Measurements from ENCODE around the gene WNT7B. TPM values are rescaled to one million over a fixed set of nuclear protein-coding genes. Genes with fewer than 3 reads are reported as not detected.

WNT7B gene
- total and polyA plus RNA-seq, 7 donors = not detected

DNA sequence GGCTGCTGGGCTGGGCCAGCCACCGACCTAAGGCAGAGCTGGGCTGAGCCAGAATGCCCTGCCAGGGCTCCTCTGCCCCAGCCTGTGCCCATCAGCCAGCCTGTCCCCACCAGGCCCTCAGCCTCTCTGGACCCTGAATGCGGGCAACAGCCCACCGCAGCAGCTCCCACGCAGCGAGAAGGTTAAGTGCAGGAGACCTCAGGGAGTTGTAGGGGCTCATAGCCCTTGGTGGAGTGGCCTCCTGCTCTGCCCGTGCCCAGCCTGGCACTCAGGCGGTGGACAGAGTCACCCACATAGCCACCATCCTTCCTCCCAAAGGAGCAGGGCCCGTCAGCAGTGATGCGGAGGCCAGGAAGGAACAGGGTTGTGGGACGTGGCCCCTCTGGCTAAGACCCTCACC, 19.1 kb downstream of the WNT7B start:
- DNase-seq = no peak
- intact Hi-C loops (cut with DNase I) = no loop called here

DNA sequence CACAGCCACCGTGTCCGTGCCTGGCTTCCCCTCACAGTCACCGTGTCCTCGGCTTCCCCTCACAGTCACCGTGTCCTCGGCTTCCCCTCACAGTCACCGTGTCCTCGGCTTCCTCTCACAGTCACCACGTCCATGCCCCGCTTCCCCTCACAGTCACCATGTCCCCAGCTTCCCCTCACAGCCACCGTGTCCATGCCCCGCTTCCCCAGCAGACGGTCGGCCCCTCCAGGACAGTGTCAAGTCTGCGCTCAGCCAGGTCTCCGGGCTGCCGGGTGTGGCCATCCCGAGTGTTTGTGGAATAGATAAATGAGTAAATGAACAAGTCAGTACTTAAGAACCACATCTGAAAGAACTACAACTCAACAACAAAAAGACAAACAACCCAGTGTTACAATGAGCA, 23.8 kb downstream of the WNT7B start:
- intact Hi-C loops (cut with DNase I) = no loop called here
- Histone ChIP-seq H3K4me1 (no peaks in the 10 kb centered on the region), H3K27me3 (peaks cover 0 to 28% (median 0%) of the 10 kb centered on the region in 3 donors), H3K36me3 (no peaks in the 10 kb centered on the region), H3K4me3 (no peak overlapping the region), H3K27ac (no peak overlapping the region), H3K9me3 (no peaks in the 10 kb centered on the region)
- DNase-seq = no peak
- no peak for TF ChIP-seq POLR2A (IDR thresholded peaks at IDR 0.05)
- TF ChIP-seq, protein P1, sequence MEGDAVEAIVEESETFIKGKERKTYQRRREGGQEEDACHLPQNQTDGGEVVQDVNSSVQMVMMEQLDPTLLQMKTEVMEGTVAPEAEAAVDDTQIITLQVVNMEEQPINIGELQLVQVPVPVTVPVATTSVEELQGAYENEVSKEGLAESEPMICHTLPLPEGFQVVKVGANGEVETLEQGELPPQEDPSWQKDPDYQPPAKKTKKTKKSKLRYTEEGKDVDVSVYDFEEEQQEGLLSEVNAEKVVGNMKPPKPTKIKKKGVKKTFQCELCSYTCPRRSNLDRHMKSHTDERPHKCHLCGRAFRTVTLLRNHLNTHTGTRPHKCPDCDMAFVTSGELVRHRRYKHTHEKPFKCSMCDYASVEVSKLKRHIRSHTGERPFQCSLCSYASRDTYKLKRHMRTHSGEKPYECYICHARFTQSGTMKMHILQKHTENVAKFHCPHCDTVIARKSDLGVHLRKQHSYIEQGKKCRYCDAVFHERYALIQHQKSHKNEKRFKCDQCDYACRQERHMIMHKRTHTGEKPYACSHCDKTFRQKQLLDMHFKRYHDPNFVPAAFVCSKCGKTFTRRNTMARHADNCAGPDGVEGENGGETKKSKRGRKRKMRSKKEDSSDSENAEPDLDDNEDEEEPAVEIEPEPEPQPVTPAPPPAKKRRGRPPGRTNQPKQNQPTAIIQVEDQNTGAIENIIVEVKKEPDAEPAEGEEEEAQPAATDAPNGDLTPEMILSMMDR (IDR thresholded peaks at IDR 0.05) = no peak
- no peak for TF ChIP-seq POLR2AphosphoS5 (IDR thresholded peaks at IDR 0.05)
- no peak for TF ChIP-seq EP300 (IDR thresholded peaks at IDR 0.05)
- 61 to 68% methylated on average over 18 of the region's 18 CpGs for WGBS, 2 donors

More for the DNA sequence above, 19.1 kb downstream of the WNT7B start:
- Histone ChIP-seq H3K9me3 (no peaks in the 10 kb centered on the region), H3K4me1 (no peaks in the 10 kb centered on the region), H3K27me3 (peaks cover 0 to 25% (median 0%) of the 10 kb centered on the region in 3 donors), H3K4me3 (no peak overlapping the region), H3K36me3 (no peaks in the 10 kb centered on the region), H3K27ac (no peak overlapping the region)
- TF ChIP-seq EP300 (IDR thresholded peaks at IDR 0.05) = no peak
- no peak for TF ChIP-seq POLR2AphosphoS5 (IDR thresholded peaks at IDR 0.05)
- TF ChIP-seq POLR2A (IDR thresholded peaks at IDR 0.05) = no peak
- TF ChIP-seq, protein P1 (IDR thresholded peaks at IDR 0.05) = no peak
- 81 to 92% methylated on average over 10 of the region's 10 CpGs for WGBS, 2 donors

DNA sequence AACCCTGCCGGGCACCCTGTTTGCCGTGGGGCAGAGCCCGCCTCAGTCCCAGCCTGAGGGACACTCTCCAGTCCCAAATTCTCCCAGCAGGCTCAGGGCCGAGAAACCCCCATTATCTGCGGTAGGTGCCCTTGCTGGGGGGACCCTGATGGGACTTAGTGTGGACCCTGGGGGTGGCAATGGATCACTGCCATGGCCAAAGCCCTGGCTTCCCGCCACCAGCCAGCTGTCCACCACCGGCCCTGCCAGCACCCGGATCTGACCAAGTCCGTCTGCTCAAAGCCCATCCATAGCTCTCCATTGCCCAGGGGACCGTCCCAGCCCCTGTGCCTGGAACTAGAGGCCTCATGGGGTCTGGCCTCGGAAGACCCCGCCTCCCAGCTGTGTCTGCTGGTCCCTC, 24.4 kb downstream of the WNT7B start:
- Histone ChIP-seq H3K4me1 (no peaks in the 10 kb centered on the region), H3K27ac (no peak overlapping the region), H3K27me3 (peaks cover 0 to 28% (median 0%) of the 10 kb centered on the region in 3 donors), H3K9me3 (no peaks in the 10 kb centered on the region), H3K36me3 (no peaks in the 10 kb centered on the region), H3K4me3 (no peak overlapping the region)
- TF ChIP-seq, protein P1 (IDR thresholded peaks at IDR 0.05) = no peak
- TF ChIP-seq POLR2A (IDR thresholded peaks at IDR 0.05) (no peak), POLR2AphosphoS5 (IDR thresholded peaks at IDR 0.05) (no peak), EP300 (IDR thresholded peaks at IDR 0.05) (no peak)
- no peak for DNase-seq
- intact Hi-C loops (cut with DNase I) = no loop called here
- 84 to 85% methylated on average over 12 of the region's 12 CpGs for WGBS, 2 donors

DNA sequence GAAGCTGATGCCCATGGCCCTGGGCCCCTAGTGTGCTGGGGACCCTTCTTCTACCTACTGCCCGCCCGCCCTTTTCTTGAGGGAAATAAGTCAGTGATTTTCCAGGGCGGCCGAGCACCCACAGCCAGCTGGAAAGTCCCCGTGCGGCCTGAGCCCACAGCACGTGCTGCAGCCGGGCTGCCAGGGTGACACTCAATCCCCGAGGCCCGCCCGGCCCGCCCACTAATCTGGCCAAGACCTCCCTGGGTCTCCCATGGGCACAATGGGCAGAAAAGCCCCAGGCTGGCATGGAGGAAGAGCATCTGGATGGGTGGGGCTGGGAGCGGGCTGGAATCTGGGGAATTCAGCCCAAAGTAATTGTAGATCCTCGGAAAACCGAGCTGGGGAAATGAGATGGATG, 24.8 kb downstream of the WNT7B start:
- TF ChIP-seq POLR2A (IDR thresholded peaks at IDR 0.05) (no peak), POLR2AphosphoS5 (IDR thresholded peaks at IDR 0.05) (no peak), EP300 (IDR thresholded peaks at IDR 0.05) (no peak)
- TF ChIP-seq, protein P1 (IDR thresholded peaks at IDR 0.05) = no peak
- no peaks in the 10 kb centered on the region for H3K9me3 ChIP-seq
- H3K4me3 ChIP-seq = no peak overlapping the region
- DNase-seq = no peak
- intact Hi-C loops (cut with DNase I) = no loop called here
- H3K36me3 ChIP-seq = no peaks in the 10 kb centered on the region
- WGBS, 2 donors = 77 to 81% methylated on average over 15 of the region's 15 CpGs
- H3K4me1 ChIP-seq = no peaks in the 10 kb centered on the region
- peaks cover 0 to 28% (median 0%) of the 10 kb centered on the region in 3 donors for H3K27me3 ChIP-seq
- no peak overlapping the region for H3K27ac ChIP-seq

DNA sequence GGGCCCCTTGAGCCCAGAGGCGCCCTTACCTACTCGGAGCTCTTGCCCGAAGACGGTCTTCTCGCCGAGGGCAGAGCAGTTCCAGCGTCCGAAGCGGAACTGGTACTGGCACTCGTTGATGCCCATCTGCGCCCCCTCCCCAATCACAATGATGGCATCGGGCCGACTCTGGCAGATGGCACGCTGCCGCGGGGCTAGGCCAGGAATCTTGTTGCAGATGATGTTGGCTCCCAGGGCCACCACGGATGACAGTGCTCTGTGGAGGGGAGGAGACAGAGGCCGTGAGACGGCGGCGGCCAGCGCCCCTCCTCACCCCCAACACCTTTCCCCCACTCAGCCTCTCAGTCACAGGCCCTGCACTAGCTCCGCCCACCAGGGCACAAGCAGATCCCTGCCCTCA, 27.1 kb downstream of the WNT7B start:
- Histone ChIP-seq H3K27me3 (peaks cover 0 to 20% (median 0%) of the 10 kb centered on the region in 3 donors), H3K9me3 (no peaks in the 10 kb centered on the region), H3K4me3 (no peak overlapping the region), H3K36me3 (no peaks in the 10 kb centered on the region), H3K27ac (no peak overlapping the region), H3K4me1 (no peaks in the 10 kb centered on the region)
- TF ChIP-seq, protein P1 (IDR thresholded peaks at IDR 0.05) = no peak
- TF ChIP-seq EP300 (IDR thresholded peaks at IDR 0.05) = no peak
- TF ChIP-seq POLR2A (IDR thresholded peaks at IDR 0.05) = no peak
- no peak for TF ChIP-seq POLR2AphosphoS5 (IDR thresholded peaks at IDR 0.05)
- WGBS, 2 donors = 90 to 92% methylated on average over 23 of the region's 23 CpGs
- no peak for DNase-seq
- intact Hi-C loops (cut with DNase I) = no loop called here
